ENCODE data around the gene ARHGAP15. TPM values are rescaled to one million over a fixed set of nuclear protein-coding genes. Genes with fewer than 3 reads are reported as not detected.

The ARHGAP15 gene
- total RNA-seq, 2 donors from 2014 or later: 0.41 to 4.3 TPM

DNA sequence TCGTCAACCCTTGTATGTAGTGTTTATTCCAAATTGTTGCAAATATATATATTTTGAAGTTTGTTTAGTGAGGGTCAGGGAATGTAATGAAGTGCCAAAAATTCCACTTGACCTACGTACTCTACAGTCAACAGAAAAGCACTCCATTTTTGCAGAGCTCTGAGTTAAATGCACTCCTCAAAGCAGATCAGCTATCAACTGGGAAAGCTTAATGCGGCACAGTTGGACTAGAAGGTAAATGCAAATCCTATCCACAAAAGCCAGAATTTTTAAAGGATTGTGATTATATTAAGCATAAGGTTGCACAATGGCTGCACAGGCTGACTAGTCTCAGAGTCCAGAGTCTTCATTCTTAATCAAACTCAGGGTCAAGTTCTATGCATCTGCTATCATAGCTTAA lies 577.1 kb downstream of the ARHGAP15 start:
- intact Hi-C loops (cut with DNase I): no loop called here
- DNase-seq (ENCODE audit: low spot score): no peak
- no peaks in the 10 kb centered on the region for H3K9me3 ChIP-seq
- H3K27ac ChIP-seq: no peak overlapping the region
- no peaks in the 10 kb centered on the region for H3K27me3 ChIP-seq (replicated peaks; ENCODE audit: insufficient read depth)
- H3K4me1 ChIP-seq (replicated peaks): no peaks in the 10 kb centered on the region
- no peak for TF ChIP-seq POLR2A (IDR thresholded peaks at IDR 0.05)
- TF ChIP-seq, protein P1, sequence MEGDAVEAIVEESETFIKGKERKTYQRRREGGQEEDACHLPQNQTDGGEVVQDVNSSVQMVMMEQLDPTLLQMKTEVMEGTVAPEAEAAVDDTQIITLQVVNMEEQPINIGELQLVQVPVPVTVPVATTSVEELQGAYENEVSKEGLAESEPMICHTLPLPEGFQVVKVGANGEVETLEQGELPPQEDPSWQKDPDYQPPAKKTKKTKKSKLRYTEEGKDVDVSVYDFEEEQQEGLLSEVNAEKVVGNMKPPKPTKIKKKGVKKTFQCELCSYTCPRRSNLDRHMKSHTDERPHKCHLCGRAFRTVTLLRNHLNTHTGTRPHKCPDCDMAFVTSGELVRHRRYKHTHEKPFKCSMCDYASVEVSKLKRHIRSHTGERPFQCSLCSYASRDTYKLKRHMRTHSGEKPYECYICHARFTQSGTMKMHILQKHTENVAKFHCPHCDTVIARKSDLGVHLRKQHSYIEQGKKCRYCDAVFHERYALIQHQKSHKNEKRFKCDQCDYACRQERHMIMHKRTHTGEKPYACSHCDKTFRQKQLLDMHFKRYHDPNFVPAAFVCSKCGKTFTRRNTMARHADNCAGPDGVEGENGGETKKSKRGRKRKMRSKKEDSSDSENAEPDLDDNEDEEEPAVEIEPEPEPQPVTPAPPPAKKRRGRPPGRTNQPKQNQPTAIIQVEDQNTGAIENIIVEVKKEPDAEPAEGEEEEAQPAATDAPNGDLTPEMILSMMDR (IDR thresholded peaks at IDR 0.05): no peak
- TF ChIP-seq POLR2AphosphoS5 (IDR thresholded peaks at IDR 0.05): no peak
- 89% methylated on average over 3 of the region's 3 CpGs for WGBS
- no peaks in the 10 kb centered on the region for H3K36me3 ChIP-seq
- no peak overlapping the region for H3K4me3 ChIP-seq

DNA sequence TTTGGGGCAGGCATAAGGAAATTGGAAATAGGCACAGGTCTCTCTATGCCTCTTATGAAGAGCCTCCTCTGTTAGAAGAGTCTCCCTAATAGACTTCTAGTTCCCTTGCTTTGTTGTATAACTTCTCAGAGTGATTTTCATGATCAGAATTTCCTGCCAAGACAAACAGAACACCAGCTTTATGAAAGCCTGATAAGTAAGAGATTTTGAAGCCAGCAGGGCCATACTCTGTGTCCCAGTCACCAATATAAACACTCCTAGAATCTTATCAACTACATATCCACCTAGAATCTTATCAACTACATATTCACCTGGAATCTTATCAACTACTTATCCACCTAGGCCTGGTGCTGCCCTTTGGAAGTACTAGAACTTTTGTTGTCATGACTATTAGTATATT lies 579.5 kb downstream of the ARHGAP15 start:
- no peaks in the 10 kb centered on the region for H3K9me3 ChIP-seq
- no peak for TF ChIP-seq POLR2A (IDR thresholded peaks at IDR 0.05)
- TF ChIP-seq, protein P1 (IDR thresholded peaks at IDR 0.05): no peak
- TF ChIP-seq POLR2AphosphoS5 (IDR thresholded peaks at IDR 0.05): no peak
- no peaks in the 10 kb centered on the region for H3K27me3 ChIP-seq (replicated peaks; ENCODE audit: insufficient read depth)
- H3K36me3 ChIP-seq: no peaks in the 10 kb centered on the region
- H3K4me1 ChIP-seq (replicated peaks): no peaks in the 10 kb centered on the region
- no peak overlapping the region for H3K4me3 ChIP-seq
- DNase-seq (ENCODE audit: low spot score): no peak
- intact Hi-C loops (cut with DNase I): no loop called here
- H3K27ac ChIP-seq: no peak overlapping the region

DNA sequence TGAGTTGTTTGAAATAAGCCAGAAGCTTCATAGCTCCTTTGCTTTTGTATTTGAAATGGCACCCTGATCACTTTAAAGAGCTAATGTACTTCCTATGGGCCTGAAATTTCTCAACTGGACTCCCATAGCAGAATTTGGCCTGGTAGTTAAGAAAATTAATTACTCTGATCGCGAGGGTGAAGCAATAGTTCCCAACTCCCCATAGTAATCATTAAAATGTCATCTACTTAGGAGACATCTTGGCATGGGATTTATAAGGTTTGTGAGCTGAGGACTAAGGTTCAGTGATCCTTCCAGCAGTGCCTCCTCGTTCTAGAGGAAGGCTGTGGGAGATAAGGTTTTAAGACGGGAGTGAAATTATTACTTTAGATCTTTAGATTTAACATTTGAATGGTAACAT lies 581.0 kb downstream of the ARHGAP15 start:
- WGBS: 82% methylated on average over 4 of the region's 4 CpGs
- TF ChIP-seq, protein P1 (IDR thresholded peaks at IDR 0.05): no peak
- TF ChIP-seq POLR2A (IDR thresholded peaks at IDR 0.05): no peak
- TF ChIP-seq POLR2AphosphoS5 (IDR thresholded peaks at IDR 0.05): no peak
- Histone ChIP-seq H3K27ac (no peak overlapping the region), H3K36me3 (no peaks in the 10 kb centered on the region), H3K27me3 (replicated peaks; ENCODE audit: insufficient read depth) (no peaks in the 10 kb centered on the region), H3K4me3 (no peak overlapping the region), H3K9me3 (no peaks in the 10 kb centered on the region), H3K4me1 (replicated peaks) (no peaks in the 10 kb centered on the region)
- intact Hi-C loops (cut with DNase I): no loop called here
- DNase-seq (ENCODE audit: low spot score): no peak

DNA sequence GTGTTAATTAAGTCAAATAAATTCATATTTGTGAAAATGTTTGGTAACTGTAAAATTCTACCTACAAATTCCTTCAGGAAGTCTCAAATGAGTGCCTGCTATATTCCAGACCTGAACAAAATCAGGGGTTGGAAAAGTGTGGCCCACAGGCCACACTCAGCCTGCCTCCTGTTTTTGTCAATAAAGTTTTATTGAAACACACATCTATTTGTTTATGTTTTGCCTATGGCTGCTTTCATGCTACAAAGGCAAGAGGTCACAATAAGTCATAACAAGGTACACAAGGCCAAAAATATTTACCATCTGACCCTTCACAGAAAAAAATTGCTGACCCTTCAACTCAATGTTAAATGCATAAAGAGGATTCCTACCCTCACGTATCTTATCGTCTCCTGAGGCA lies 581.7 kb downstream of the ARHGAP15 start:
- TF ChIP-seq POLR2A (IDR thresholded peaks at IDR 0.05) (no peak), POLR2AphosphoS5 (IDR thresholded peaks at IDR 0.05) (no peak)
- TF ChIP-seq, protein P1 (IDR thresholded peaks at IDR 0.05): no peak
- Histone ChIP-seq H3K36me3 (no peaks in the 10 kb centered on the region), H3K27ac (no peak overlapping the region), H3K4me3 (no peak overlapping the region), H3K9me3 (no peaks in the 10 kb centered on the region), H3K27me3 (replicated peaks; ENCODE audit: insufficient read depth) (no peaks in the 10 kb centered on the region), H3K4me1 (replicated peaks) (no peaks in the 10 kb centered on the region)
- 96% methylated on average over 2 of the region's 2 CpGs for WGBS
- intact Hi-C loops (cut with DNase I): no loop called here
- no peak for DNase-seq (ENCODE audit: low spot score)

DNA sequence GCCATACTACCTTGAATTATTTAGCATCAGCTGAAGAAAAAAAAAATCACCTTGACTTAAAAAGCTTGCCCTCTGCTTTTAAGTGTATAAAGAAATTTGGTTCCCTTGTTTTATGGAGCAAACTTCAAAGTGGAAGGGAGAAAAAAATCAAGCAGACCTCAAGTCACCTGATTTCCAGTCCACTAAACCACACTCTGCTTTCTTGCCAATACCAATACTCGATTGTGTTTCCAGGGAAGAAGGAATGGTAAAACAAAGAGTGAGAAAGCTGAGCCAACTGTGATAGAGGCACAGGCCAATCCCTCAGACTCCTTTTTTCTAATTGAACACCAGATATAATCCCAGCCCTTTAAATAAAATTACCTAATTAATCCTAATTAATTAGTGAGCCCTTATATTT lies 587.3 kb downstream of the ARHGAP15 start:
- no peaks in the 10 kb centered on the region for H3K27me3 ChIP-seq (replicated peaks; ENCODE audit: insufficient read depth)
- no peaks in the 10 kb centered on the region for H3K9me3 ChIP-seq
- intact Hi-C loops (cut with DNase I): no loop called here
- DNase-seq (ENCODE audit: low spot score): no peak
- no peak overlapping the region for H3K4me3 ChIP-seq
- no peaks in the 10 kb centered on the region for H3K36me3 ChIP-seq
- 31% methylated on average over 1 of the region's 1 CpG for WGBS
- H3K27ac ChIP-seq: no peak overlapping the region
- no peaks in the 10 kb centered on the region for H3K4me1 ChIP-seq (replicated peaks)
- TF ChIP-seq POLR2A (IDR thresholded peaks at IDR 0.05): no peak
- no peak for TF ChIP-seq POLR2AphosphoS5 (IDR thresholded peaks at IDR 0.05)
- TF ChIP-seq, protein P1 (IDR thresholded peaks at IDR 0.05): no peak
